COLO829 (cell line): ENCODE measurements around the gene PPP1R9B.
A peak's percentile ranks its signal among the peaks of the same experiment; 100 is the strongest.

Experiments used
- DNase-seq: peaks from one replicate; pipeline ENCODE4 v3.0.0; 2012; ENCODE audit warnings: low spot score

PPP1R9B gene

DNA sequence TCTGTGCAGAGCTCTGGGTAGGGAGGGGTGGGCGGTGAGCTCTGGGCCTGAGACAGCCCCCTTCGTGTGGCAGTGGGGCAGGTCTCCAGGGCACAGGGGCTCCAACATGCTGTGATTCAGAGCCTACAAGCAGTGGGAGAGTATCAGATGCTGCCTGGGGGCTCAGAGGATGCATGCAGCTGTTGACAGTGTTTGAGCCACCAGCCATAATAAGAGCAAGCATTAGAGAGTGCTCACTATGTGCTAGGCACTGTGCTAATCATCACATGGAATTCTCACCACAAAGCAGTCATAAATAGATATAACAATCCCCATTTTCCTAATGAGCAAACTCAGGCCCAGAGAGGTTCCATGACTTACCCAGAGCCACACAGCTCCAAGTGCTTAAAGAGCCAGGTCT is 47.2 kb downstream of the PPP1R9B start:
- no peak for DNase-seq

DNA sequence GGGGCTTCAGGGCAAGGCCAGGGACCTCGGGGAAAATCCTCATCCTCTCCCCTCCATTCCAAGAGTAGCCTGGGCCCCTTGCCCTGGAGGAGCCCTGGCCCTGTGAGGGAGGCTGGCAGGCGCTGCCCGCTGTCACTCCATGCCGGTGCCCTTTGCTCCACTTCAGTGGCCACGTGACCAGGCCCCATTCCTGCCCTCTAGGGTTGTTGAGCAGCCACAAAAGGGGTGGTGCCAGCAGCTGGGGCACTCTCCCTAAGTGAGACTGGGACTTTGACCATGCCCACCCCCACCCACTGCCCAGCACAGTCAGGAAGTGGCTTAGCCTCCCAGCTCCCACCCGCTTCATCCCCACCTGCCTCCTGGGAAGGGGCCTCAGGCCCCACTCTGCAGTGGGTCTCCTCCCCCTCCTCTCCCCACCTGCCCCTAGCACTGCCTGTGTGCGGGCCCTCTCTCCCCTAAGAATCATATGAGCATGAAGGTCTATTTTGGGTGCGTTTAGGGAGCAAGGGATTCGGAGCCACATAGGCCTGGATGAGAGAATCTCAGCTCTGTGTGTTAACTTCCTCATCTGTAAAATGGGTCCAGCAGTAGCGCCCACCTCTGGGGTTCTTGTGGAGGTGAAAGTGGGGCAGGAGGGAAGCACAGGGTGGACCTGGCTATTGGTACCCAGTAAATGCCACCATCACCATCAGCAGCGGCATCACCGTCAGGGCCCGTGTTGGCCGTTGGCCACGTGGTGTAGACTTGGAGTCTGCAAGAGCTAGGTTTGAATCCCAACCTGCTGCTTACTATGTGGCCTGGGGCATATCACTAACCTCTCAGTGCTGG is 48.1 kb downstream of the PPP1R9B start:
- no peak for DNase-seq

DNA sequence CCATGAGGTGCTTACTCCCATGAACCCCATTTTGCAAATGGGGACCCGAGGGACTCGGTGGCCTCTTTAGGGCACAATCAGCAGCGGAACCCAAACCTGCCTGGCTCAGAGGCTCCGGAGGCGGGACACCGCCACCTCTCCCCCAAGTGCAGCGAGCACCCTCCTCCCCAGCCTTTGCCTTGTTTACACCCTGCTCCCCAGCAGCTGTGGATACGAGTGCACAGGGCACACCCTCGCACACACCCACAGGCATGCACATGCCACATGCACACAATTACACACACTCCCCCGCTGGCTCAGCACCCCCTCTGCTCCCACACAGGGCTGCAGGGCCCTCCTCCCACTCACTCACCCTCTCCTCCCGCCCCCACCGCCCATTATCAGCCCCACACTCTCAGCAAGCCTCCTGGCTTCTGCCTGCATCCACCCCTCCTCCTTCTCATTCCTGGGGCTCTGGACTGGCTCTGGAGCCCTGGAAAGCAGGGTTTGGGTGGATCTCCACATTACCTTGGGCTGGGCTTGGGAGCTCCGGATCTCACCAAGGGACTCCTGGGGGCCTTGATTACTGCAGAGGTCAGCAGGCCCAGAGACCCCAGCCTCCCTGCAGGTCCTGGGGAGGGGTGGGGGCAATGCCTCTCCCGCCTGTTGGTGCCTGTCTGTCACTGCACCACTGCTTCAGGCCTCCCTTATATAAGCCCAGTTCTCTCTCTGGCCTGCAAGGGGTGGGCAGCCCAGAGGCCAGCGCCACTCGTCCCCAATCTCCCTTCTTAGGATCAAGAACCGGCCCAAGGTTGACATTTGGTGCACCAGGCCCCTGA is 48.9 kb downstream of the PPP1R9B start:
- no peak for DNase-seq

GRCh38 chr17:50100921-50101345 is 49.5 kb downstream of the PPP1R9B start:
- no peak for DNase-seq

DNA sequence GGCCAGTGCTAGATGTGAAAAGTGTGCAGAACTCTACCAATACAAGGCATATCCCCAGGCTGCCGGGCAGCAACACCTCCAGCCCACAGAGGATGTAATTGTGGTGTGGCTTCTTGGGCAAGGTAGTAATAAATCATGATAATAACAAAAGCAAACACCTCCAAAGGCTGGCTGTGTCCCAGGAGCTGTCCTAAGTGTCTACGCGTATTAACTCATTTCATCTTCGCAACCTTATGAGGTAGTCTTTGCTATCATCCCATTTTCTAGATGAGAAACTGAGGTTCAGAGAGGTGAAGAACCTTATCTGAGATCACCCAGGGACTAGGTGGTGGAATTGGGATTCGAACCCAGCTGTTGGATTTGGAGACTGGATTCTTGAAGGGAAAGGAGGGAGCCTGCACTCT is 50.0 kb downstream of the PPP1R9B start:
- no peak for DNase-seq

- DNase-seq, result no peak
Measured at GRCh38 chr17:50099003-50099402, 51.5 kb downstream of the PPP1R9B start.

DNA sequence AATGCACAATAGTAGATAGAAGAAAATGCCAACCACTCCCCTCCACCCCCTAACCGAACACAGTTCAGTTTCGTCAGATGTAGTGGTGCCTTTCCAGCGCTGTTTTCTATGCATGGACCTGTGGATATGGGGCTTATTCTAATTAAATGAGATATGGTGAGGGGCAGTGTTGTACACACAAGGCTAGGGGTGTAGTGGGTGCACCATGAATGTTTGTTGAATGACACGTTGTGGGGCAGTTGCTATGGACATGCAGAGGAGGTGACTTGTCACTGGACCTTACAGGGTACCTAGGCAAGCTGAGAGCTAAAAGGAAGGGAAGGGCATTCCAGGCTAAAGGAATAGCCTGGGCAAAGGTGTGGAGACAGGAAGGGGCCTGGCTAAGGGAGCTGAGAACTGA is 51.9 kb downstream of the PPP1R9B start:
- DNase-seq, result no peak

DNA sequence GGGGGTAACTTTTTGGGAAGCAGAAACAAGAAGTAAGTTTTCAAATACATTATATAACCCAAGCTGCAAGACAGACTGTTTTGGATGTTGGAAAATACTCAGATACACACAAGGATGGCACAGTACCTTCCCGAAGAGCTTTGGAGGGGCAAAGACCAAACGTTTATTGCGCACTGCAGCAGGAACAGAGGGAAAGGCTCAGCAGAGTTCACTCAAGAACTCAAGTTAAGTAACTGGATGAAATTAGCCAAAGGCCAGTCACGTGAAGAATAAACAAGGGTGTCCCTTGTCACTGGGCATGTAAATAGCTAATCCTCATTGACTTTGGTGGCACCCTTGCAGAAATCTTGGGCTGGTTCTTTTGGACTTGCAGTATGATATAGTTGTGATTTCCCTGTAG is 52.6 kb downstream of the PPP1R9B start:
- DNase-seq, result no peak

DNA sequence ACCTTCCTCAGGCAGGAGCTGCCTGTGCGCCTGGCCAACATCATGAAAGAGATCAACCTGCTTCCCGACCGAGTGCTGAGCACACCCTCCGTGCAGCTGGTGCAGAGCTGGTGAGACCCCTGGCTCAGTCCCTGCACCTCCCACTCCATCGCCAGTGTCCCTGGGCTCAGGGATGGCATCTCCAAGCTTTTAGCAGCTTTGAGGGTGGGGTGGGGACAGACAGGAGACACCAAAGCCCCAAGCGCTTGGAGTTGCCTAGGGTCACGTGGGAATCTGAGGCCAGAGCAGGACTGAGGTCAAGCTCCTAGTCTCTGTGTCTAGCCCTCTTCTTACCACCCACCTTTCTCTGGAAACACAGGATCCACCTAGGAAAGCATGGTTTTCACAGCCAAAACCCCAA is 53.0 kb downstream of the PPP1R9B start:
- no peak for DNase-seq

- no peak for DNase-seq
Measured at GRCh38 chr17:50096758-50097157, 53.7 kb downstream of the PPP1R9B start.

GRCh38 chr17:50096092-50096491 is 54.4 kb downstream of the PPP1R9B start:
- no peak for DNase-seq

GRCh38 chr17:50095626-50096037 is 54.8 kb downstream of the PPP1R9B start:
- DNase-seq, result no peak

DNA sequence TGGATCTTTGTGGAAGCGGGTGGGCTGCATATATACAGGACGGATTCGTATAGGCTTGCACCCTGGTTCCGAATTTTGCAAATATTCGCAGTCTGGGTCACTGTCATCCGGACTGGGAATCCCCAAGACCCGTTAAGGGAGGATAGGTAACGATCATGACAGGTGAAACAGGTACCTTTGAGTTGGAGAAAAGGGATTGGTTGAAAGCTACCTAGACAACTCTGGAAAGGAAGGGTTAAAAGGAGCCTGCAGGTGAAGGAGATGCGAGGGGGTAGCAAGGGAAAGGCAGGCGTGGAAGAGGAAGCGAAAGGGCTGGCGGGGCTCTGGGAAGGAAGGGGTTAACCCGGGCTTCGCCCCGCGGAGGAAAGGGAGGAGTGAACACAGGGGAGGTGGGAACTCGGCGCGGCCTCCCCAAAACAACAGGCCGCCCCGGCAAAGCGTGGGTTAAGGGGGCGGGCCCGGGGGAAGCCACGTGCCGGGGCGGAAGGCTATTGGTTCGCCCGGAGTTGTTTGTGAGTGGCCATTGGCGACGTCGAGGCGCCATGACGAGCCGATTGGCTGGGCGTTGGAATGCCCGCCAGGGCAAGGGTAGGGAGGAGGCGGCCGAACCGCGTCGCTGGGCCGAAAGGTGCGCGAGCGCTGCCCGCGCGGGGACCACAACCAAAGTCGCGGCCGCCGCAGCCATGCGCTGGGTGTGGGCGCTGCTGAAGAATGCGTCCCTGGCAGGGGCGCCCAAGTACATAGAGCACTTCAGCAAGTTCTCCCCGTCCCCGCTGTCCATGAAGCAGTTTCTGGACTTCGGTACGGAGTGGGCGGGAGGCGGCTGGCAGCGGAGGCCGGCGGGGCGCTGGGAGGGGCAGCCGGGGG is 55.5 kb downstream of the PPP1R9B start, which contains the start of gene PDK2:
Gene PDK2 (plus strand): TSS at position 599 of the 867 bp plus-strand sequence. CDS start 85 bp downstream, at position 684.
- DNase-seq, result peak; percentile 96

GRCh38 chr17:50094243-50094752 is 56.2 kb downstream of the PPP1R9B start:
- peak; percentile 91 for DNase-seq

- no peak for DNase-seq
Measured at GRCh38 chr17:50093807-50094206, 56.7 kb downstream of the PPP1R9B start.

DNA sequence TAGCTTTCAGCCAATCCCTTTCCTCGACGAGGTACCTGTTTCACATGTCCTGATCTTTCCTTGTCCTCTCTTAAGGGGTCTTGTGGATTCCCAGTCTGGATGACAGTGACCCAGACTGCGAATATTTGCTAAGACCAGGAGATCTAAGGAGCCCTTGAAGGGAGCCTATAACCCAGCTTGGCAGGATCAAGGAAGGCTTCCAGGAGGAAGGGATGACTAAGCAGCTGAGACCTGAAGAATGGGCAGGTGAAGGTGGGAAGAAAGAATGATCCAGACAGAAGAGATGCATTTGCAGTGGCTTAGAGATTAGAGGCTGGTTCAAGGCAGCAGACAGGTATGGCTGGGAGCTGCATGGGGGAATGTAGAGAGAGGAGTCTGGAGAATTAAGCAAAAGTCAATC is 57.2 kb downstream of the PPP1R9B start:
- DNase-seq, result no peak

- no peak for DNase-seq
Measured at GRCh38 chr17:50091918-50092285, 58.6 kb downstream of the PPP1R9B start.

DNA sequence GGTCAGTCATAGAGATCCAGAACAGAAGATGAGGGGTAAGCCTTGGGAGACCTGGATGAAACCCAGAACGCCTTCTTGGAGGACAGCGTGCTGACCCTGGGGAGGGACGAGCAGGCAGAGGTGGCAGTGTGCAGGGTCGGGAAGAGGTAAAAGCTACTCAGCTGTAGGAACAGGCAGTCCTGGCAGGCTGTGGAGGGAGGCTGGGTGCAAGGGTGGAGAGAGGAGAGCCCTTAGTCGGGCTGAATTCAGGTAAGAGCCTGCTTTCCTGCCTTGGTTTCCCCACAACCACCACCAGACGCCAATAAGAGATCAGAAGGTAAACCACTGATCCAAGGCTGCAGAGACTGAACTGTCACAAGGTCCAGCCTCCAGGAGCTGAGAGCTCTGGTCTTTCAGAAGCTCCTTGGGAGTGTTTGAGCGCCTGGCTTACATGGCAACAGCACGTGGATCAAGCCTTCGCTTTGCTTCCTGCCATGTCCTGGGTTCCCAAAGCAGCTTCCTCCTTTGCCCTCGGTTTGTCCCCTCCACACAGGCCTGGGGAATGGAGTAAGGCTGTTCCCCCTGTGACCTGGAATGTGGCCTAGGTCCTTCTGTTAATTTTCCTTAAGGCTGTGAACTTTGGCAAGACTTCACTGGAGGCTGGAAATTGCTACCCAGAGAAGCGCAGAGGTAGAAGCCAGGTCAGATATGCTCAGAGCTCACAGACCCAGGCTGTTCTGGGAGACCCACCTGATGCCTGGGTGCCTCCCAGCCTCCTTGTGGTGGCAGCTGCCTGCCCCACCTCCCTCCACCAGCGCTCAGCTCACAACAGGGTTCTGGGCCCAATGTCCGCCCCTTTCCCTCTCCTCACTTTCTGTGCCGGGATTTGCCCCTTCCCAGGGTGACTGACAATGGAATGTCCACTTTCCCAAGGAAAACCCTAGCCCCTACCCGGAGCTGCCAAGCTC is 59.2 kb downstream of the PPP1R9B start:
- DNase-seq, result no peak

GRCh38 chr17:50090071-50090470 is 60.4 kb downstream of the PPP1R9B start:
- DNase-seq, result no peak

DNA sequence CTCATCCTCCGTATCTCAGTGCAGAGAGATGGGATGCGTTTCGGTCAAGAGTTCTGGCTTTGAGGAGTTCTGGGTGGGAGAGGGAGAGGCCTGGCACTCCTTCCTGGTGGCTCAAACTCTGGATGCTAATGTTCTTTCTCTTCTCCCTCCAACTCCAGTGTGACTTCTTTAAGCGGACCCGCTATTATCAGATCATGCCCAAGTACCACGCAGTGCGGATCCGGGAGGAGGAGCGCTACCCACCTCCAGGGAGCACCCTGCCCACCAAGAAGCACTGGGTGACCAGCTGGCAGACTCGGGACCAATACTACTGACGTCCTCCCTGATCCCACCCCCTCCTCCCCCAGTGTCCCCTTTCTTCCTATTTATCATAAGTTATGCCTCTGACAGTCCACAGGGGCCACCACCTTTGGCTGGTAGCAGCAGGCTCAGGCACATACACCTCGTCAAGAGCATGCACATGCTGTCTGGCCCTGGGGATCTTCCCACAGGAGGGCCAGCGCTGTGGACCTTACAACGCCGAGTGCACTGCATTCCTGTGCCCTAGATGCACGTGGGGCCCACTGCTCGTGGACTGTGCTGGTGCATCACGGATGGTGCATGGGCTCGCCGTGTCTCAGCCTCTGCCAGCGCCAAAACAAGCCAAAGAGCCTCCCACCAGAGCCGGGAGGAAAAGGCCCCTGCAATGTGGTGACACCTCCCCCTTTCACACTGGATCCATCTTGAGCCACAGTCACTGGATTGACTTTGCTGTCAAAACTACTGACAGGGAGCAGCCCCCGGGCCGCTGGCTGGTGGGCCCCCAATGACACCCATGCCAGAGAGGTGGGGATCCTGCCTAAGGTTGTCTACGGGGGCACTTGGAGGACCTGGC is 61.3 kb downstream of the PPP1R9B start:
- DNase-seq, result no peak
